CD4-positive, alpha-beta T cell (primary cell): ENCODE results near the gene DNAH17. TPM values are rescaled to one million over a fixed set of nuclear protein-coding genes. Genes with fewer than 3 reads are reported as not detected.
"Not testable (repeated sequence)": the region's sequence is repeated elsewhere in the genome, so short reads cannot be mapped to it uniquely, and the experiment has no call there.

ENCODE experiments used
- ATAC-seq: fragments of 200-7000 bp; cut with Tn5 transposase; one replicate; pipeline ENCODE4 v1.10.0; 2022; ENCODE audit warnings: mild to moderate bottlenecking; ENCODE audit not compliant: poor library complexity
- CTCF ChIA-PET: fragments of 350-600 bp; sonication (Branson Sonifier 250); formaldehyde crosslinking; loops from one replicate; lab custom pipeline; 2021; ENCODE audit warnings: antibody characterized with exemption, inconsistent platforms; lab: Charles Lee
- POLR2A ChIA-PET: fragments of 350-600 bp; sonication (Branson Sonifier 250); formaldehyde crosslinking; loops from one replicate; lab custom pipeline; 2021; ENCODE audit warnings: antibody characterized with exemption, inconsistent platforms; lab: Charles Lee
- DNase-seq, 14 experiments: peaks; one replicate each; pipeline ENCODE4 v3.0.0-alpha.2; 2013 to 2020; ENCODE audit warnings: mixed read lengths in 2 of 14
- H3K27ac ChIP-seq, 2 donors: one replicate each; pipeline versions ENCODE4 v1.5.1 to v1.7.0; 2013; ENCODE audit warnings: low read length in 2 of 2, low read depth in 1 of 2, mild to moderate bottlenecking in 1 of 2
- H3K27me3 ChIP-seq, 2 experiments: 1 replicate in 1 of 2; 2 replicates in 1 of 2; pipeline versions ENCODE4 v1.6.1 to v1.7.0; 2013; ENCODE audit warnings: low read length in 2 of 2, control low read depth in 1 of 2, mild to moderate bottlenecking in 1 of 2, moderate library complexity in 1 of 2; ENCODE audit not compliant: insufficient read depth in 2 of 2, control insufficient read depth in 1 of 2
- H3K36me3 ChIP-seq: one replicate; pipeline ENCODE4 v1.6.1; 2013; ENCODE audit warnings: low read length, control low read depth; ENCODE audit not compliant: insufficient read depth
- H3K4me1 ChIP-seq: one replicate; pipeline ENCODE4 v1.6.1; 2013; ENCODE audit warnings: low read length, control low read depth; ENCODE audit not compliant: insufficient read depth
- H3K4me3 ChIP-seq: one replicate; pipeline ENCODE4 v1.5.1; 2013; ENCODE audit warnings: mild to moderate bottlenecking, low read length, moderate library complexity
- H3K9me3 ChIP-seq, 2 experiments: 1 replicate in 1 of 2; 2 replicates in 1 of 2; pipeline versions ENCODE4 v1.6.1 to v1.7.0; 2013; ENCODE audit warnings: low read length in 2 of 2, mild to moderate bottlenecking in 2 of 2, control low read depth in 1 of 2, moderate library complexity in 1 of 2; ENCODE audit not compliant: control insufficient read depth in 1 of 2, insufficient read depth in 1 of 2
- H3K27ac Mint-ChIP-seq: one replicate; pipeline ENCODE4 v1.8.0; 2020; ENCODE audit warnings: mixed read lengths
- H3K27me3 Mint-ChIP-seq: one replicate; pipeline ENCODE4 v1.8.0; 2021; ENCODE audit warnings: mixed read lengths
- H3K36me3 Mint-ChIP-seq: one replicate; pipeline ENCODE4 v1.8.0; 2021; ENCODE audit warnings: low read depth, mixed read lengths
- H3K4me1 Mint-ChIP-seq: one replicate; pipeline ENCODE4 v1.8.0; 2021; ENCODE audit warnings: low read depth, mixed read lengths
- H3K4me3 Mint-ChIP-seq: one replicate; pipeline ENCODE4 v1.8.0; 2020; ENCODE audit warnings: mild to moderate bottlenecking, mixed read lengths
- H3K9me3 Mint-ChIP-seq: one replicate; pipeline ENCODE4 v1.8.0; 2020; ENCODE audit warnings: mixed read lengths
- intact Hi-C, 2 experiments: fragments of 100-400 bp; cut with DNase I in 1 of 2; cut with micrococcal nuclease in 1 of 2; formaldehyde crosslinking; loops; one replicate each; pipeline versions ENCODE4 v1.15.1 to v1.9.0; 2023 to 2025; cut with DNase I, micrococcal nuclease
- total RNA-seq, 174 experiments: library from RNA in 2 of 174; stranded (reverse) in 2 of 174; gene quantifications; one replicate each; pipeline ENCODE4 v1.2.3 and lab custom pipeline; 2021 to 2026
- TF ChIP-seq, protein P1 (sequence below): fragments of 200-600 bp; IDR thresholded peaks from one replicate; pipeline ENCODE4 v1.8.0; 2022; ENCODE audit warnings: antibody characterized with exemption, mild to moderate bottlenecking

DNAH17 gene
- total RNA-seq, 2 experiments from 2014 or later, result 0.14 TPM; not detected in 1

DNA sequence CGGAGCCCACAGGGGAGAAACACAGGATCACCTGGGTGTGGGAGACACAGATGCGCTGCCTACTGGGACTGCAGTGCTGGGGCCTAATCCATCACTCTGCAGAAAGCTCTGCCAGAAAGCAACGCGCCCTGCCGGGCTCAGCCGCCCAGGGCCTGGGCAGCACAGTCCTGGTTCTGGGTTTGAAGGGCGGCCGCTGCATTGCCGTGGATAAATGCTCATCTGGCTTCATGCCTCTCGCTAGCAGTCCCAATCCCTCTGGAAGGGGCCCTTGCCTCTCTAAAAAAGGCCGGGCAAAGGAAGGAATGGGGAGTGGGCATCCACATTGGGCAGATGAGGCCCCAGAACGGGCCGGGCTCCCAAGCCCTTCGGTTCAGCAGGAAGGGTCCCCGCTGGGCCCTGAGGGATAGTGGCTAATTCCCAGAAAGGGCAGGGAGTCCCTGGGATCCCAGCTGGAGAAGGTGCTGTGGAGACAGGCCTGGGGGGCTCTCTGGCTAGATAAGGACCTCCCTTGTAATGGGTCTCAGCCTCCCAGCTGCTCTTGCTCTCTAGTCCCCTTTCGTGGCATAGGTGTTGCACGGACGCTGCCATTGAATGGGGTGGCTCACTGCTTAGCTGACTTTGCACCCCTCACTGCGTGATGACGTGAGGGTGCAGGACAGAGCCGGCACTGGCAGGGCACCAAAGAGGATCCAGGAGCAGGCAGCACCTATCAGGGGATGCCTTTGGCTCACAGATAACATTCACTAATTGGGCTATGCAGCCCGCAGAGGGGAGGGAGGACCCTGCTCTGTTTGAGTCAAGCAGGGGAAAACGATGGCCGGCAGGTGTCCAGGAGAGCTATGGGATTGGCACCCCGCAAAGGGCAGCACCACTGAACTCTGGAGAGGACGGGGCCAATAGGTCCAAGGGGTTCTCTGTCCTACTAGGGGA, 110.1 kb downstream of the DNAH17 start:
- intact Hi-C loops, result no loop called here
- no peaks in the 10 kb centered on the region for H3K36me3 Mint-ChIP-seq
- no peaks in the 10 kb centered on the region for H3K4me1 Mint-ChIP-seq
- Histone ChIP-seq H3K27me3 (no peaks in the 10 kb centered on the region), H3K4me1 (no peaks in the 10 kb centered on the region), H3K4me3 (no peak overlapping the region), H3K9me3 (peaks cover 0 to 10% of the 10 kb centered on the region in 2 experiments), H3K36me3 (no peaks in the 10 kb centered on the region), H3K27ac (no peak overlapping the region)
- no peak overlapping the region for H3K27ac Mint-ChIP-seq
- no peak overlapping the region for H3K4me3 Mint-ChIP-seq
- TF ChIP-seq, protein P1, sequence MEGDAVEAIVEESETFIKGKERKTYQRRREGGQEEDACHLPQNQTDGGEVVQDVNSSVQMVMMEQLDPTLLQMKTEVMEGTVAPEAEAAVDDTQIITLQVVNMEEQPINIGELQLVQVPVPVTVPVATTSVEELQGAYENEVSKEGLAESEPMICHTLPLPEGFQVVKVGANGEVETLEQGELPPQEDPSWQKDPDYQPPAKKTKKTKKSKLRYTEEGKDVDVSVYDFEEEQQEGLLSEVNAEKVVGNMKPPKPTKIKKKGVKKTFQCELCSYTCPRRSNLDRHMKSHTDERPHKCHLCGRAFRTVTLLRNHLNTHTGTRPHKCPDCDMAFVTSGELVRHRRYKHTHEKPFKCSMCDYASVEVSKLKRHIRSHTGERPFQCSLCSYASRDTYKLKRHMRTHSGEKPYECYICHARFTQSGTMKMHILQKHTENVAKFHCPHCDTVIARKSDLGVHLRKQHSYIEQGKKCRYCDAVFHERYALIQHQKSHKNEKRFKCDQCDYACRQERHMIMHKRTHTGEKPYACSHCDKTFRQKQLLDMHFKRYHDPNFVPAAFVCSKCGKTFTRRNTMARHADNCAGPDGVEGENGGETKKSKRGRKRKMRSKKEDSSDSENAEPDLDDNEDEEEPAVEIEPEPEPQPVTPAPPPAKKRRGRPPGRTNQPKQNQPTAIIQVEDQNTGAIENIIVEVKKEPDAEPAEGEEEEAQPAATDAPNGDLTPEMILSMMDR, result no peak
- DNase-seq, result no peak
- ChIA-PET CTCF (no interaction called here), POLR2A (no interaction called here)
- ATAC-seq, result no peak
- no peaks in the 10 kb centered on the region for H3K27me3 Mint-ChIP-seq
- no peaks in the 10 kb centered on the region for H3K9me3 Mint-ChIP-seq

DNA sequence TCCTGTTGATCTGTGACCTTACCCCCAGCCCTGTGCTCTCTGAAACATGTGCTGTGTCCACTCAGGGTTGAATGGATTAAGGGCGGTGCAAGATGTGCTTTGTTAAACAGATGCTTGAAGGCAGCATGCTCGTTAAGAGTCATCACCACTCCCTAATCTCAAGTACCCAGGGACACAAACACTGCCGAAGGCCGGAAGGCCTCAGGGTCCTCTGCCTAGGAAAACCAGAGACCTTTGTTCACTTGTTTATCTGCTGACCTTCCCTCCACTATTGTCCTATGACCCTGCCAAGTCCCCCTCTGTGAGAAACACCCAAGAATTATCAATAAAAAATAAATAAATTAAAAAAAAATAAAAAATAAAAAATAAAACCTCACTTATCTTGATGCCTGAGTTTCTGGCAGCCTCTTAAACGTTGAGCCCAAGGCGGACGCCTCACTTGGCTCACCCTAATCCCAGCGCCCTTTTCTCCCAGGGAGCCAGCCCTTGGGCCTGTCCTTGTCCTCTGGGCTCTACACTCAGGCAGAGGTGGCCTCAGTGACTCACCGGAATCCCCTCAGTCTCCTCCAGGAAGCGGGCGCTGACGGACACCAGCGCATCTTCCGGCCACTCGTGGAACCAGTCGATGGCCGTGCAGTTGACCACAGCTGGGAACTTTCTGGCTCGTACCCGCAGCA, 110.9 kb downstream of the DNAH17 start:
- CTCF ChIA-PET, H3K4me3 ChIP-seq, H3K4me1 Mint-ChIP-seq, H3K36me3 Mint-ChIP-seq, H3K27ac Mint-ChIP-seq, H3K9me3 Mint-ChIP-seq, intact Hi-C loops, H3K4me1 ChIP-seq, H3K27ac ChIP-seq, ATAC-seq, H3K4me3 Mint-ChIP-seq, H3K36me3 ChIP-seq, POLR2A ChIA-PET, DNase-seq, H3K27me3 Mint-ChIP-seq, H3K27me3 ChIP-seq: not testable (repeated sequence)
- peaks cover 0 to 10% of the 10 kb centered on the region in 2 experiments for H3K9me3 ChIP-seq

DNA sequence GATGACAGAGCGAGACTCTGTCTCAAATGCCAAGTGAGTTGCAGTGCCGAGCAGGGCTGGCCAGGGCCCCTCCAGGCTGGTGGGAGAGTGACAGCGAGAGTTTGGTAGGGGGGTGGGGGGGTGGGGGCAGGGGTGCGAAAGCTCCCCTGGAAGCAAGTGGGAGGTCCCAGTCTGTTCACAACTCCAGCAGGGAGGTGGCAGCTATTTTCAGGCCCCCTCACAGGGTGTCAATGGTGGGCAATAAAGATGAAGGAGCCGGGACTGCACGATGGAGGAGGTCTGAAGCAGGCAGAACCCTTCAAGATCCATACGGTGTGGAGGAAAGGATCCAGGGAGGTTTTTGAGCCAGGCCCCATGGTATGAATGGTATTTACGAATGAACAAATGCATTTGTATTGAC, 115.0 kb downstream of the DNAH17 start:
- DNase-seq (no peak), ATAC-seq (no peak)
- no peaks in the 10 kb centered on the region for H3K27me3 ChIP-seq
- H3K4me3 ChIP-seq, result no peak overlapping the region
- intact Hi-C loops, result no loop called here
- peaks cover 0 to 6% of the 10 kb centered on the region in 2 experiments for H3K9me3 ChIP-seq
- ChIA-PET POLR2A (no interaction called here), CTCF (no interaction called here)
- H3K4me1 Mint-ChIP-seq, result no peaks in the 10 kb centered on the region
- no peaks in the 10 kb centered on the region for H3K27me3 Mint-ChIP-seq
- H3K4me1 ChIP-seq, result no peaks in the 10 kb centered on the region
- no peak overlapping the region for H3K27ac ChIP-seq
- TF ChIP-seq, protein P1, result no peak
- no peak overlapping the region for H3K27ac Mint-ChIP-seq
- no peaks in the 10 kb centered on the region for H3K9me3 Mint-ChIP-seq
- H3K36me3 Mint-ChIP-seq, result no peaks in the 10 kb centered on the region
- no peak overlapping the region for H3K4me3 Mint-ChIP-seq
- H3K36me3 ChIP-seq, result no peaks in the 10 kb centered on the region
